Right lobe of liver (tissue), 4 donors: Measurements from ENCODE around the gene OXER1.

ENCODE experiments used
- CTCF ChIP-seq, 4 donors: fragments of 200-600 bp in 3 of 4; fragments of 450-650 bp in 1 of 4; IDR thresholded peaks; one replicate each; pipeline versions ENCODE4 v1.5.1 to v1.8.0; 2016 to 2022; ENCODE audit warnings: antibody characterized with exemption in 4 of 4, mild to moderate bottlenecking in 2 of 4
- POLR2A ChIP-seq: fragments of 450-650 bp; IDR thresholded peaks from one replicate; pipeline ENCODE4 v1.6.1; 2017; ENCODE audit warnings: antibody characterized with exemption, mild to moderate bottlenecking
- donor health status: DM: no; HTN: no; CAD: no.
- donor health status: DM: no; HTN: no; CAD: no.
- donor health status: DM: no; HTN: yes; CAD: no.

GRCh38 chr2:42713920-42714319 lies 50.0 kb downstream of the OXER1 start:
- TF ChIP-seq CTCF (IDR thresholded peaks at IDR 0.05), result no peak
- TF ChIP-seq POLR2A, result no peak
